Measurements from ENCODE around the gene ATAD3C. TPM values are rescaled to one million over a fixed set of nuclear protein-coding genes. Genes with fewer than 3 reads are reported as not detected.

Gene ATAD3C
- total and polyA plus RNA-seq, 2 of the 8 experiments (the other 6 are each of a cell fraction or from before 2014, with no cell fraction given) = 2.0 to 2.7 TPM

DNA sequence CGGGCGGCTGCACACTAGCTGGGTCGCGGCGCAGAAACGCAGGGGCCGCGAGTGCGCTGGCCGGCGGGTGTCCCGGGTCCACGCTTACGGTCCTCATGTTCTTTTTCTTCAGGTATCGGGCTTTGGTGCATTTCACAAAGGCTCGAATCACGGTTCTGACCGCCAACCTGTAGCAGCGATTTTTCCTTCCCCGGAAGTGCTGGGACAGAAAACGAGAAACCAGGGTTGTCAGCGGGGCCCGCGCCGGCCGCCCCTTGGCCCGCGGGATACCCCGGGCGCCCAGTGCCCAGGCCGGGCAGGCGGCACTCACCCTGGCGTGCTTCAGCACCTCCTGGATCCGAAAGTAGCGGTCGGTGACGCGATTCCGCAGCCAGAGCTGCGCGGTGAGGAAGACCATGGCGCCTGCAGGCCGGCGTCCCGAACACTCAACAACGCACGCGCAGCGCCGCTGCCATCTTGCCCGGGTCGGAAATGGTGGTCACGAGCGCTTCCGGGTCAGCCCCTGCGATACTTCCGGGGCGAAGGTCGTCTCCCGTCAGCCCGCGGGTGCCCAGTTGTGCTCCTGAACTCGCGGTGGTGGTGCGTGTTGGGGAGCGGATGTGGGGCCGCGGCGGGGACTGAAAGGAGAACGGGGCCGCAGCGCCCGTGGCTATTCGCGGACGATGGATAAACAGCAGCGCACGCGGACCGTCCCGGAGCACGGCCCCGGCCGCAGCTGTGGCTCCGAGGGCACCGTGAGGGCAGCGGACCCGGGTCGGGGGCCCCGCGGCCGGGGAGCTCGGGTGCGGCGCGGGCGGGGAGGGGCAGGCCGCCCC, 42.5 kb upstream of the ATAD3C start, which contains the start of gene MRPL20:
MRPL20 (minus strand) TSS at position 473 of the 815 bp plus-strand sequence; CDS start at position 397, 76 bp downstream.
- POLR2A ChIA-PET (ENCODE audit: partially characterized antibody) = interaction anchor here (0.6 to 27.7 kb wide), 20 partner anchors 9 to 163 kb away, joined by 3 to 719 read pairs (median 3); partner anchors contain the start of genes ANKRD65, AURKAIP1, C1QTNF12 and CCNL2
- no peak for FAIRE-seq
- TF ChIP-seq SP1 (IDR thresholded peaks at IDR 0.05; ENCODE audit: low read depth, low read length) = no peak
- no peak for TF ChIP-seq RAD21 (IDR thresholded peaks at IDR 0.05 in 1 of 2, conservative IDR thresholded peaks at IDR 0.05 in 1 of 2; ENCODE audit: low read depth in 2 of 2, low read length in 2 of 2)
- peak; percentile 60 for TF ChIP-seq CREB1 (IDR thresholded peaks at IDR 0.05)
- peak; percentile 79 for TF ChIP-seq MAX (IDR thresholded peaks at IDR 0.05)
- TF ChIP-seq SP4 (IDR thresholded peaks at IDR 0.05; ENCODE audit: low read length) = no peak
- TF ChIP-seq SIX5 (IDR thresholded peaks at IDR 0.05; ENCODE audit: low read depth, low read length) = peak; percentile 50; the same call in 1 of the 2 replicates
- peak; percentile 96 for TF ChIP-seq KDM5A (IDR thresholded peaks at IDR 0.05; ENCODE audit: low read length)
- TF ChIP-seq GTF2F1 (IDR thresholded peaks at IDR 0.05; ENCODE audit: borderline replicate concordance, low read depth, low read length) = no peak; the same call in 1 of the 2 replicates
- no peak for TF ChIP-seq RFX5 (IDR thresholded peaks at IDR 0.05; ENCODE audit: borderline replicate concordance, low read depth, low read length)
- TF ChIP-seq POLR2A (IDR thresholded peaks at IDR 0.05; ENCODE audit: control extremely low read depth in 1 of 2, low read depth in 2 of 2, low read length in 2 of 2) = peak in 1 of 2 experiments; percentile 94; a peak in 2 of 3 replicates

More for the DNA sequence above, 42.5 kb upstream of the ATAD3C start, which contains the start of gene MRPL20:
- Histone ChIP-seq H3K23me2 (ENCODE audit: low read depth, low read length) (peaks cover 5% of the 10 kb centered on the region; the same call in 1 of the 2 replicates), H3K18ac (ENCODE audit: extremely low read depth, low read length) (peak within 1 kb of the TSS; percentile 96), H3K79me1 (ENCODE audit: low read depth, low read length) (peaks cover 7% of the 10 kb centered on the region), H3K4ac (replicated peaks; ENCODE audit: insufficient read length, low read depth, low read length) (peak within 1 kb of the TSS; percentile 96), H3K79me2 (ENCODE audit: control insufficient read depth in 1 of 2, insufficient read depth in 2 of 2, low read length in 2 of 2) (peaks cover 14 to 36% of the 10 kb centered on the region in 2 experiments), H3K4me3 (ENCODE audit: extremely low read depth in 1 of 4, insufficient read depth in 2 of 4, low read depth in 3 of 4, low read length in 4 of 4) (peak within 1 kb of the TSS; percentile 91 to 99 (median 93)), H3K4me2 (ENCODE audit: insufficient read depth in 1 of 2, low read depth in 2 of 2, low read length in 2 of 2) (peak within 1 kb of the TSS; percentile 75 to 86), H2BK120ac (replicated peaks; ENCODE audit: low read depth, low read length) (no peak within 1 kb of the TSS), H4K91ac (replicated peaks; ENCODE audit: insufficient read length, low read length) (peak within 1 kb of the TSS; percentile 98), H4K20me1 (replicated peaks in 1 of 2; ENCODE audit: control insufficient read depth in 1 of 2, insufficient read depth in 2 of 2, low read length in 2 of 2) (peaks cover 2 to 10% of the 10 kb centered on the region in 2 experiments), H2BK12ac (ENCODE audit: low read depth, low read length) (peak within 1 kb of the TSS; percentile 39; the same call in 1 of the 2 replicates), H4K5ac (ENCODE audit: insufficient read length, low read depth, low read length) (peak within 1 kb of the TSS; percentile 93), H2BK15ac (ENCODE audit: low read length) (no peak within 1 kb of the TSS), H2AFZ (ENCODE audit: low read length) (no peak within 1 kb of the TSS), H3K27ac (ENCODE audit: low read depth, low read length) (peak within 1 kb of the TSS; percentile 94), H4K8ac (ENCODE audit: extremely low read depth, insufficient read depth, low read length) (peak within 1 kb of the TSS; percentile 99), H3K56ac (replicated peaks; ENCODE audit: insufficient read length, low read depth, low read length) (peak within 1 kb of the TSS; percentile 92), H2AK5ac (ENCODE audit: low read depth, low read length) (0 out of 2 replicates have a peak within 1 kb of the TSS, but pooled peaks have one; percentile 24), H3K23ac (ENCODE audit: insufficient read length) (no peak within 1 kb of the TSS), H2BK20ac (ENCODE audit: low read length) (no peak within 1 kb of the TSS), H3K36me3 (ENCODE audit: control insufficient read depth in 2 of 4, insufficient read depth in 4 of 4, low read length in 3 of 4) (peaks cover 13 to 50% (median 22%) of the 10 kb centered on the region in 4 experiments), H3K9me3 (ENCODE audit: insufficient read depth in 2 of 2, low read depth in 1 of 2, low read length in 1 of 2) (peaks cover under 1 to 5% of the 10 kb centered on the region in 2 experiments; a peak in 1 of 4 replicates), H3K4me1 (replicated peaks in 1 of 4; ENCODE audit: control insufficient read depth in 3 of 4, insufficient read depth in 4 of 4, low read length in 3 of 4) (peaks cover 8 to 18% (median 14%) of the 10 kb centered on the region in 4 experiments), H2BK5ac (ENCODE audit: low read depth, low read length) (peak within 1 kb of the TSS; percentile 88), H3K27me3 (replicated peaks in 1 of 4; ENCODE audit: control insufficient read depth in 3 of 4, extremely low read depth in 1 of 4, insufficient read depth in 3 of 4, low read length in 3 of 4) (no peaks in the 10 kb centered on the region), H3K14ac (ENCODE audit: insufficient read length) (no peak within 1 kb of the TSS), H3K9ac (replicated peaks in 1 of 4; ENCODE audit: extremely low read depth in 1 of 4, low read depth in 3 of 4, low read length in 3 of 4) (peak within 1 kb of the TSS; percentile 90 to 96 (median 92))
- peak; percentile 61 to 93 for DNase-seq (ENCODE audit: low read depth in 1 of 2, low spot score in 2 of 2)
- 1% methylated on average over 63 of the region's 98 CpGs; no CpG with 5 or more reads in 1 of the 2 experiments for WGBS, 2 experiments (ENCODE audit: extremely low coverage in 1 of 2, insufficient coverage in 1 of 2, insufficient read length in 1 of 2, insufficient replicate concordance in 2 of 2, low coverage in 1 of 2, low lambda C conversion rate in 2 of 2, missing lambda C conversion rate in 1 of 2)
- CTCF ChIA-PET (ENCODE audit: partially characterized antibody) = interaction anchor here (1.0 to 2.9 kb wide), 11 partner anchors 8 to 98 kb away, joined by 3 to 17 read pairs (median 5); partner anchors contain the start of gene CCNL2

All from H1 (cell line).